ENCODE results near the gene TMEM168.
"Not testable (repeated sequence)": the region's sequence is repeated elsewhere in the genome, so short reads cannot be mapped to it uniquely, and the experiment has no call there.

TMEM168 gene

DNA sequence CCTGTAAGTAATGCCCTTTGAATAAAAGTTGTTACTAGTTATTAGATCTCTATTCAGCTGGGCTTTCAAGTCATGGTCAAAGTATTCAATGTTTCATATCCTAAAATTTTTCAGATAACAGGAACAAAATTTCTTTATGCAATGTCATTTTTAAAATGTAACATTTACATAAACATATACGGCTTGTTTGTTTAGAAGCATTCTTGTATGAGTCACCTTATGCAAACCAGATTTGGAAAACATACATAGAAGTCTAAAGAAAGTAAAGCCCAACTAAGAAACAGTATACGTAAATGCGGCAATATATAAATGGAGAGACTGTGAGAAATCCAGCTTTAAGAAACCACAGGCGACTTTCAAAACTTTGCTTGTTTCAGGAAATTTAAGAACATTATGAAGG is 10.5 kb downstream of the TMEM168 start:
- DNase-seq, result no peak

DNA sequence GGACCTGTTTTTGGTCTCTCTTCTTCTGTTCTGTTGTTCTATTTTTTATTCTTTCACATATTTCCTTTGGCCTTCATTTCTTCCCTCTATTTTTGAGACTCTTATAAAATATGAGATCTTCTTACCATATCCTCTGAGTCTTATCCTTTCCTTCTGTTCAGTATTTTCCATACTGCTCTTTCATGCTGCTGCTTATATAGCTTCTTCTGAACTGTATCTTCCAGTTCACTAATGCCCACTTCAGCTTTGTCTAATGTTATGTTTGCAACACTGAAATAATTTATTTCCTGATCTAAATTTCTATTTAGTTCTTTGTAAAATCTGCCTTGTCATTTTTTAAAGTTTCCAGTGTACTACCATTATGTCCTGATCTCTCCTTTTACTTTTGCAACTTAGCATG is 12.8 kb downstream of the TMEM168 start:
- no peak for DNase-seq

DNA sequence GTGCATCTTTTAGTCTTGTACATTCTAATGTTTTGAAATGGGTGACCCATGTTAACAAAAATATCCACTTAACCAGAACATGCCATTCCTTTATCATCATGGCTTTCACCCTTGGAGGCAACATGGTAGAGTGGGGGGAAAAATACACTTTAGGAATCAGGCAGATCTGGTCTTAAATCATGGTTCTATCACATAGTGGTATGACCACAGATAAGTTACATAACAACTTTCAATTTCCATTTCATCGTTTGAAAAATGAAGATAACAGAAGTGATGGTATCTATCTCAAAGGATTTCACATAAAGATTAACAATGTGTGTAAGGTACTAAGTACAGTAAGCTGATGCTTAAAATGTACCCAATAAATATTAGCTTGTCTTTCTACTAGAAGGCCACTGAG is 19.0 kb downstream of the TMEM168 start:
- no peak for DNase-seq

DNA sequence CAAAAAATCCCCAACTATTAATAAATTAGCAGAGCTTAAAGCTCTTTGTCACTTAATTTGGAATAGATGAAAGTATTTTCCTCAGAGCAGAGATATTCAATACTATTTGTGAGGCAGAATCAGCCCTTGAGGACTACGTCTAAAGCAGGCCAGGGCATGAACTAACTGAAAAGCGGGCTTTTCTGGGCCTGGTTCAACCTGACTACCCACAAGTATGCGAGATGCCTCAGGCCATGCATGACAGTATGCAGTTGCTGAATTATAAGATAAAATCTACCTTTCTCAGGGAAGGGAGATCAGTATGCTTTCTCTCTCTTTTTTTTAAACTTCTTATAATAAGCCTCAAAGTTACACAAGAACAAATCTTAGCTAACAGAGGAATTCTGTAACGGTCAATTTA is 20.1 kb downstream of the TMEM168 start:
- DNase-seq, result no peak

DNA sequence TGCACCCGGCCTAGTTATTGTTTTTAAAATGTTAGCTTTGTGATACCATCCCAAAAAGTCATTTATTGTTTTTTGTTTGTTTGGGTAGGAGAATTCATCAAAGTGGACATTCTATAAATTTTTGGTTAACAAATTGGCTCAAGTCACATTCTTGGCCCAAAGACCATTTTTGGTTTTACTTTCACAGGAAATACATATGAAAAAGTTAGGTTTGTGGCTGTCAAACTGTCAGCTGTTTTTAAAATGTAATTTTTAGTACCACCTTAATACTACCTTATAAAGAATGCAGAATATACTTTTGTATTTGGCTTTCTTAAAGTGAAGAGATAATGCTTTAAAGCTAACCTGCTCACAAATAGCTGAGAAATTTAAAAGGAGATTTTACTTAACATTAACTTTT is 25.1 kb downstream of the TMEM168 start:
- DNase-seq, result no peak

DNA sequence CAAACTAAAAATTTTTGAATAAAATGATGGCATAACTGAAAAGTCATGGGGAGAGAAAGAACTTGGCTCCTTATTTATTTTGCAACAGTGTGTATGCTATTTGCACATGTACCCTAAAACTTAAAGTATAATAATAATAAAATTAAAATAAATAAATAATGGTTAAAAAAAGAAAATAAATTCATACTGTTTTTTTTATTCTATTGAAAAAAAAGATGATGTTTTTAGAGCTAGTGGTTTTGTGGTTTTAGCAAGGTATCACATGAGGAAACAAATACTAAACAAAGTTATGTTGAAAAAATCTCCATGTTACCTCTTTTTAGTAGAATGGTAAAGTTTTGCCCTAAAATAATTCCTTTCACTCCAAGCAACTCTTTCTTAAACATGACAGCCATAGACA is 26.2 kb downstream of the TMEM168 start:
- no peak for DNase-seq

GRCh38 chr7:112763298-112763697 is 26.9 kb downstream of the TMEM168 start:
- DNase-seq, result no peak

DNA sequence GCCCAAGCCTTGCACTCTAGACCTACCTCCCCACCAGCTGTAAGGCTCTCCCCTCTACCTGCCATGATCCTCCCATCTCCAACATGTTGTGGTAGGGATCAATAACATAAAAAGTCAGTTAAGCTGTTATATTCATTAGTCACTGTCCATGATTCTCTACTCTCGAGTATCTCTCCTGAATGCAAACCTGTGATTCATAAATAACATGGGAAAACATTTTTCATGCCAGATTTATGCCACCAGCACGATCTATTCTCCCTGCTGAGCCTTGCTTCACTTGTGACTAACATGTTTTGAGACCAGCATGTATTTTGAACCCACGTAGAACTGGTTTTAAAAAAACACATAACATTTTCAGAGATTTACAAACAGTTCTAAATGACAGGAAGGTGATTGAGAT is 30.3 kb downstream of the TMEM168 start:
- no peak for DNase-seq

DNA sequence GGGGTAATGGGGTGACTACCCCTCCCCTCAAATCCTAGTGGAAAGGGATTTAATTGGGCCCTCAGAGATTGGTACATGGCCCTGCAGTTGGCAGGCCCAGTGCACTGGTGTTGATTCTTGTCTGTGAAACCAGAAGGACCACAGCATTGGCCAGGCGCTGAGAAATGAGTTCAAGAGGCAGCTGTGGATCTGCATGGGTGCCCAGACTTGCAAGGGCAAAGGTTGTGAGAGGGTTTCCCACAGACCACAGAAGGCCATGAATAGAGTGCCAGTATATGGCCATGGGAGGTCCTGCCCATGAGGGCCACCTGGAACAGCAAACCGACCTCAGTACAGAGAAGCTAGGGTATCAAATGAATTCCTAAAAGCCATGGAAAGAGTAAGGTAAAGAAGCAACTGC is 32.9 kb downstream of the TMEM168 start:
- DNase-seq, result no peak

DNA sequence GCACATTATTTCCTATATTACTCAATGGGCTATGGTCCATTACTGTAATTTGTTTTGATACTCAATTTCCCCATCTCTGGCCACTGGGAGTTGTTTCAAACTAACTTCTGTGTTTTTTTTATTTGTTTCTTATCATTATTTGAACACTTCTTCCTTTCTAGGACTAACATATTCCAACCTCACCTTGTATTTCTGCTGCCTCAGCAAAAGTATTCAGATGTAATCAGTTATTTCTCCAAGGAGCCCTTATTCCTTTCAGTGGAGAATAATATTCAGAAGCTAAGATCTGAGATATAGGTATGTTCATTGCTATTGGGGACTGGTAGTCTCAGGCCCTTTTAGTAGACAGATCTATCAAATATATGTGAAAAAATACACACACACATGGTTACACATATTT is 36.9 kb downstream of the TMEM168 start:
- no peak for DNase-seq

DNA sequence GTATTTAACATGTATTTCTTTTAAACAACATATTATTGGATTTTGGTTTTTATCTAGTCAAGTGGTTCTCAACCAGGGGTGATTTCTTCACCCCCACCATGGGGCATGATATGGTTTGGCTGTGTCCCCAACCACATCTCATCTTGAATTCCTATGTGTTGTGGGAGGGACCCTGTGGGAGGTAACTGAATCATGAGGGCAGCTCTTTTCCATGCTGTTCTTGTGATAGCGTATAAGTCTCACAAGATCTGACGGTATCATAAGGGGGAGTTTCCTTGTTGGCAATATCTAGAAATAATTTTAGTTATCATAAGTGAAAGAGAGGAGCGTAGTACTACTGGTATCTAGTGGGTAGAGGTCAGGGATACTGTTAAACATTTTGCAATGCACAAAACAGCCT is 37.6 kb downstream of the TMEM168 start:
- DNase-seq, result no peak

DNA sequence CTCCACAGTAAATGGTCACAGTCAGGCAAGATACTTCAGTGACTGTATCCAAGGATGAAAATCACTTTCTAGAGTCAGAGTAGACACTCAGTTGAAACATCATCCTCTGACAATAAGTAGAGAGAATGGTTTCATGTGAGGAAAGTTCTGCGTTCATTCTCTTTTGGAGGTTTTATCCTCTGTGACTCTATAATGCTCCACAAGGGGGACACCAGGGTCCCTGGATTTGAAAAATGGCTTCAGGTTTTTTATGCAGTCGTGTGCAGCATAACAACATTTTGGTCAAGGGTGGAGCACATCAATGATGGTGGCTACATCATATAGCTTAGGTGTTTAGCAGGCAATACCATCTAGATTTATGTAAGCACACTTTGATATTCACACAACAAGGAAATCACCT is 40.4 kb downstream of the TMEM168 start:
- no peak for DNase-seq

- no peak for DNase-seq
These were observed 41.8 kb downstream of the TMEM168 start for GRCh38 chr7:112748381-112748780.

- DNase-seq, result no peak
These were observed 44.6 kb downstream of the TMEM168 start for GRCh38 chr7:112745635-112746034.

GRCh38 chr7:112744818-112745217 is 45.4 kb downstream of the TMEM168 start:
- DNase-seq, result no peak

GRCh38 chr7:112743811-112744210 is 46.4 kb downstream of the TMEM168 start:
- no peak for DNase-seq

DNA sequence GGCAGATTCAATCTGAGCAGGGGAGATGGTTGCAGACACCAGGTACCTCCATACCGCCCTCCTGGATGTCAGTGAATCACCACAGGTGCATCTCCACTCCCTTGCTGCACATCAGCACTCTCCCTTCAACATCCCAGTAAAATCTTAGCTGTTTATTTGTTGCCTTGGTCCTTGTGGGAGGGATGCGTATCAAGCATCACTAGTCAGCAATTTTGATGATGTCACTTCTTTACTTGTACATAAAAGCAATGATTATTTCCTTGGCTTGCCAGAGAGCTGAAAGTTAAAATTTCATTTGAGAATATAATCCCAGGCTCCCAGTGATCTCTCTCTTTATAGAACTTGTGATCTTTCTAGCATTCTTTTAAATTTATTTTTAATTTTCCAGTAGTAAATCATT is 49.5 kb downstream of the TMEM168 start:
- DNase-seq, result no peak

GRCh38 chr7:112739436-112740180 is 50.6 kb downstream of the TMEM168 start:
- DNase-seq, result no peak

- DNase-seq, result no peak
These were observed 54.9 kb downstream of the TMEM168 start for GRCh38 chr7:112735261-112735660.

DNA sequence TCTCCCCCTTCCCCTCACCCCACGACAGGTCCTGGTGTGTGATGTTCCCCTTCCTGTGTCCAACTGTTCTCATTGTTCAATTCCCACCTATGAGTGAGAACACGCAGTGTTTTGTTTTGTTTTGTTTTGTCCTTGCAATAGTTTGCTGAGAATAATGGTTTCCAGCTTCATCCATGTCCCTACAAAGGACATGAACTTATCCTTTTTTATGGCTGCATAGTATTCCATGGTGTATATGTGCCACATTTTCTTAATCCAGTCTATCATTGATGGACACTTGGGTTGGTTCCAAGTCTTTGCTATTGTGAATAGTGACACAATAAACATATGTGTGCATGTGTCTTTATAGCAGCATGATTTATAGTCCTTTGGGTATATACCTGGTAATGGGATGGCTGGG is 58.9 kb downstream of the TMEM168 start:
- DNase-seq, result not testable (repeated sequence)

DNA sequence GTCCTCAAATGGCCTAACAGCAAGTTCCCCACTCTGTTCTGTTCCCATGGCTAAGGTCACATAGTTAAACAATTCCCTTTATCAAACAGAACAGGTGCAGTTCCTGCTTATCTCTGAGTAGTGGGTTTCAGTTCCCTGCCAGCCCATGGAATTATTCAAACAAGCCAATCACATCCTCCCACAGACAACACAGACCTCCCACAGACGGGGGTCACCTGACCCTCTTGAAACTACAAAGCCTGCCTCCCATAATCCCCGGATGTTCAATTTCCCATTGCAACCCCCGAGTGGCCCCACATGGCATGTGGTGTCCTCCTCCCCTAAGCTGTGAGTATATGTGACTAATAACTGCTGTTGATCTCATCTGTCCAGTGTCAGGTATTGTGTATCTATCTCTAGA is 64.1 kb downstream of the TMEM168 start:
- DNase-seq, result no peak

GRCh38 chr7:112723416-112723815 is 66.8 kb downstream of the TMEM168 start:
- no peak for DNase-seq

DNA sequence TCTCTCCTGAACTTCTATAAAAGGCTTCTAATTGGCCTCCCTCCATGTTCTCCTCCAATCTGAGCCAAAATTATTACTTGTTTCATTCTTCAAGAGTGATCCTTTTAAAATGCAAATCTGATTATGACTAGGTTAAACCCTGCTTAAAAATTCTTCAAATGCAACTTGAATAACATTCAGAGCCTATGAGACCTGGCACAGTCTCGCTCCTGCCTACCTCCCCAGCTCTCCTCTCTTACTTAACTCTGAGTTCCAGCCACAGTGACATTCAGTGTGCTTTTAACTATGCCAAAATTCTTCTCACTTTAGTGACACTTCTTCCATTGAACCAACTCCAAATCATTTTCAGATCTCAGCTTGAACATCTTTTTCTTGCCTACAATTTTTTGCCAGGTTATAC is 68.8 kb downstream of the TMEM168 start:
- DNase-seq, result no peak

GRCh38 chr7:112715525-112715924 is 74.7 kb downstream of the TMEM168 start:
- no peak for DNase-seq

GRCh38 chr7:112714917-112715316 is 75.3 kb downstream of the TMEM168 start:
- DNase-seq, result no peak

Measured in CD4-positive, alpha-beta T cell treated with Interleukin-4 for 4 hours (primary cell).